ENCODE data around the gene NRP2. TPM values are rescaled to one million over a fixed set of nuclear protein-coding genes. Genes with fewer than 3 reads are reported as not detected.

NRP2 gene, protein sequence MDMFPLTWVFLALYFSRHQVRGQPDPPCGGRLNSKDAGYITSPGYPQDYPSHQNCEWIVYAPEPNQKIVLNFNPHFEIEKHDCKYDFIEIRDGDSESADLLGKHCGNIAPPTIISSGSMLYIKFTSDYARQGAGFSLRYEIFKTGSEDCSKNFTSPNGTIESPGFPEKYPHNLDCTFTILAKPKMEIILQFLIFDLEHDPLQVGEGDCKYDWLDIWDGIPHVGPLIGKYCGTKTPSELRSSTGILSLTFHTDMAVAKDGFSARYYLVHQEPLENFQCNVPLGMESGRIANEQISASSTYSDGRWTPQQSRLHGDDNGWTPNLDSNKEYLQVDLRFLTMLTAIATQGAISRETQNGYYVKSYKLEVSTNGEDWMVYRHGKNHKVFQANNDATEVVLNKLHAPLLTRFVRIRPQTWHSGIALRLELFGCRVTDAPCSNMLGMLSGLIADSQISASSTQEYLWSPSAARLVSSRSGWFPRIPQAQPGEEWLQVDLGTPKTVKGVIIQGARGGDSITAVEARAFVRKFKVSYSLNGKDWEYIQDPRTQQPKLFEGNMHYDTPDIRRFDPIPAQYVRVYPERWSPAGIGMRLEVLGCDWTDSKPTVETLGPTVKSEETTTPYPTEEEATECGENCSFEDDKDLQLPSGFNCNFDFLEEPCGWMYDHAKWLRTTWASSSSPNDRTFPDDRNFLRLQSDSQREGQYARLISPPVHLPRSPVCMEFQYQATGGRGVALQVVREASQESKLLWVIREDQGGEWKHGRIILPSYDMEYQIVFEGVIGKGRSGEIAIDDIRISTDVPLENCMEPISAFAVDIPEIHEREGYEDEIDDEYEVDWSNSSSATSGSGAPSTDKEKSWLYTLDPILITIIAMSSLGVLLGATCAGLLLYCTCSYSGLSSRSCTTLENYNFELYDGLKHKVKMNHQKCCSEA
- total RNA-seq (ENCODE audit: unreplicated experiment) = 89.0 TPM
- long read RNA-seq, partial matches to known transcripts = 5 of 12 reads
- long read RNA-seq, other reads (novel, unspliced or antisense) = 5 of 12 reads

DNA sequence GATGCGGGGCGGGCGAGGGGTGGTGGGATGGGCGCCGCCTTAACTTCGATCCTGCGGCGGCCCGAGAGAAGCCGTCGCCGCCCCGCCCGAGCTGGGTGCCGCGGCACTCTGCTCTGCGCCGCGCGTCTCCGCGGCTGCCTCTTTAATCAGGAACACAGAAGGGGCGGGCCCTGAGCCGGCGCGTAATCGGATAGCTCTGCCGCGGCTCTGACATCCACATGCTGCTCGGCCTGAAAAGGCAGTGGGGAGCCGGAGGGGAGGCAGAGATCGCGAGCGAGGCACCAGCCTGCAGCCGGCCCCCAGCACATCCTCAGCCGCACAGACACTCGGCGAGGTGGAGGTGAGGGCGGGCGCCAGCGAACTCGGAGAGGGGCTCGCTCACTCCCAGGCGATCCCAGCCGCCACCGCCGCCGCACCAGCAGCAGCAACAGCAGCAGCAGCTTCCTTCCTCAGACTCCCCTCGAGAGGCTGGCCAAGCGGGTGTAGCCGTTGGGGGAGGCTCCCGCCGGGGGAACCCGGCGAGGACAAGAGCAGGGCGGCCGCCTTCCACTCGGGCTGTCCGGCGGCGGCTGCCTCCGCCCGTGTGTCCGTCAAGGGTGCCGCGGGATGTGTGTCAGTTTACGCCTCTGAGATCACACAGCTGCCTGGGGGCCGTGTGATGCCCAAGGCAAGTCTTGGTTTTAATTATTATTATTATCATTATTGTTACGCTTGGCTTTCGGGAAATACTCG lies at the start of gene NRP2:
NRP2 (plus strand) TSS at position 263 of the 732 bp plus-strand sequence. CDS start 790 bp downstream, outside the sequence.
- H3K36me3 Mint-ChIP-seq (ENCODE audit: unreplicated experiment) = no peaks in the 10 kb centered on the region
- peak within 1 kb of the TSS; percentile 84 for H3K27ac Mint-ChIP-seq (ENCODE audit: unreplicated experiment)
- H3K4me1 Mint-ChIP-seq (ENCODE audit: low read depth, unreplicated experiment) = peaks cover 20% of the 10 kb centered on the region
- H3K27me3 Mint-ChIP-seq (ENCODE audit: unreplicated experiment) = peaks cover 3% of the 10 kb centered on the region
- peaks cover 14% of the 10 kb centered on the region for H3K9me3 Mint-ChIP-seq (ENCODE audit: unreplicated experiment)
- TF ChIP-seq, protein P1, sequence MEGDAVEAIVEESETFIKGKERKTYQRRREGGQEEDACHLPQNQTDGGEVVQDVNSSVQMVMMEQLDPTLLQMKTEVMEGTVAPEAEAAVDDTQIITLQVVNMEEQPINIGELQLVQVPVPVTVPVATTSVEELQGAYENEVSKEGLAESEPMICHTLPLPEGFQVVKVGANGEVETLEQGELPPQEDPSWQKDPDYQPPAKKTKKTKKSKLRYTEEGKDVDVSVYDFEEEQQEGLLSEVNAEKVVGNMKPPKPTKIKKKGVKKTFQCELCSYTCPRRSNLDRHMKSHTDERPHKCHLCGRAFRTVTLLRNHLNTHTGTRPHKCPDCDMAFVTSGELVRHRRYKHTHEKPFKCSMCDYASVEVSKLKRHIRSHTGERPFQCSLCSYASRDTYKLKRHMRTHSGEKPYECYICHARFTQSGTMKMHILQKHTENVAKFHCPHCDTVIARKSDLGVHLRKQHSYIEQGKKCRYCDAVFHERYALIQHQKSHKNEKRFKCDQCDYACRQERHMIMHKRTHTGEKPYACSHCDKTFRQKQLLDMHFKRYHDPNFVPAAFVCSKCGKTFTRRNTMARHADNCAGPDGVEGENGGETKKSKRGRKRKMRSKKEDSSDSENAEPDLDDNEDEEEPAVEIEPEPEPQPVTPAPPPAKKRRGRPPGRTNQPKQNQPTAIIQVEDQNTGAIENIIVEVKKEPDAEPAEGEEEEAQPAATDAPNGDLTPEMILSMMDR (IDR thresholded peaks at IDR 0.05; ENCODE audit: partially characterized antibody, unreplicated experiment) = no peak
- H3K4me3 Mint-ChIP-seq (ENCODE audit: unreplicated experiment) = peak within 1 kb of the TSS; percentile 94
- peak; percentile 83 for DNase-seq

DNA sequence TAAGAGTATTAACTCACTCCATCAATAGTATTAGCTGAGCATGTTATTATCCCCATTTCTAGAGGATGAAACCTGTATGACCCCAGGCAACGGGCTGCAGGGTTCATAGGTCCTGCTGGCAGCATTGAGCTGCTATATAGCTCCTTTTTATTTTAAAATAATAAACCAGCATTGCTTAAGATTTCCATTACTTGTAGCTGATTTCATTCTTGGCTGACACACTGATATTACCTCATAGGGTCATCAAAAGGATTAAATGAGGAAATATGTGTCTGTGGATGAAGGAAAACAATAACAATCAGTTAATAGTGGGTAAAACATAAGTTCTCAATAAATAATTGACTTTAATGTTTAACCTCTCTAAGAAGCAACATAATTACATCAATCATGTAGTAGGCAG lies 48.3 kb upstream of the NRP2 start:
- no peak for DNase-seq
- Mint-ChIP-seq H3K4me3 (ENCODE audit: unreplicated experiment) (no peak overlapping the region), H3K27me3 (ENCODE audit: unreplicated experiment) (no peaks in the 10 kb centered on the region), H3K27ac (ENCODE audit: unreplicated experiment) (no peak overlapping the region), H3K9me3 (ENCODE audit: unreplicated experiment) (no peaks in the 10 kb centered on the region), H3K4me1 (ENCODE audit: low read depth, unreplicated experiment) (no peaks in the 10 kb centered on the region), H3K36me3 (ENCODE audit: unreplicated experiment) (peaks cover 10% of the 10 kb centered on the region)
- TF ChIP-seq, protein P1 (IDR thresholded peaks at IDR 0.05; ENCODE audit: partially characterized antibody, unreplicated experiment) = no peak

GRCh38 chr2:205636549-205637319 lies 45.6 kb upstream of the NRP2 start:
- H3K4me3 Mint-ChIP-seq (ENCODE audit: unreplicated experiment) = no peak overlapping the region

GRCh38 chr2:205637320-205637602 lies 45.0 kb upstream of the NRP2 start:
- Mint-ChIP-seq H3K4me1 (ENCODE audit: low read depth, unreplicated experiment) (no peaks in the 10 kb centered on the region), H3K36me3 (ENCODE audit: unreplicated experiment) (peaks cover 10% of the 10 kb centered on the region), H3K4me3 (ENCODE audit: unreplicated experiment) (no peak overlapping the region), H3K27ac (ENCODE audit: unreplicated experiment) (no peak overlapping the region), H3K9me3 (ENCODE audit: unreplicated experiment) (no peaks in the 10 kb centered on the region), H3K27me3 (ENCODE audit: unreplicated experiment) (no peaks in the 10 kb centered on the region)
- TF ChIP-seq, protein P1 (IDR thresholded peaks at IDR 0.05; ENCODE audit: partially characterized antibody, unreplicated experiment) = no peak
- no peak for DNase-seq

More at GRCh38 chr2:205636549-205637319, 45.6 kb upstream of the NRP2 start:
- Mint-ChIP-seq H3K36me3 (ENCODE audit: unreplicated experiment) (peaks cover 10% of the 10 kb centered on the region), H3K9me3 (ENCODE audit: unreplicated experiment) (no peaks in the 10 kb centered on the region), H3K27me3 (ENCODE audit: unreplicated experiment) (no peaks in the 10 kb centered on the region), H3K4me1 (ENCODE audit: low read depth, unreplicated experiment) (no peaks in the 10 kb centered on the region), H3K27ac (ENCODE audit: unreplicated experiment) (no peak overlapping the region)
- no peak for DNase-seq
- TF ChIP-seq, protein P1 (IDR thresholded peaks at IDR 0.05; ENCODE audit: partially characterized antibody, unreplicated experiment) = no peak
